ENCODE measurements around the gene MRAP2. TPM values are rescaled to one million over a fixed set of nuclear protein-coding genes. Genes with fewer than 3 reads are reported as not detected.

Gene MRAP2
- total and polyA plus RNA-seq, 2 of the 13 experiments (the other 11 are each of a cell fraction or from before 2014, with no cell fraction given) = 0.33 to 3.5 TPM

- no TSS peak for BruUV-seq (replicated peaks)
- ChIA-PET POLR2A (no interaction called here), CTCF (ENCODE audit: low intra/inter-chr PET ratio, low total read pairs) (no interaction called here)
- TF ChIP-seq REL (CRISPR knock-in tag; conservative IDR thresholded peaks at IDR 0.05) (no peak), GPN1 (CRISPR knock-in tag; IDR thresholded peaks at IDR 0.05; ENCODE audit: borderline replicate concordance) (no peak), ZNF605 (CRISPR knock-in tag; IDR thresholded peaks at IDR 0.05) (no peak), CEBPB (IDR thresholded peaks at IDR 0.05; ENCODE audit: borderline replicate concordance, low read depth, low read length) (no peak), RXRB (CRISPR knock-in tag; IDR thresholded peaks at IDR 0.05; ENCODE audit: borderline replicate concordance) (no peak), ZSCAN20 (CRISPR knock-in tag; IDR thresholded peaks at IDR 0.05; ENCODE audit: borderline replicate concordance) (no peak), ZMAT3 (CRISPR knock-in tag; conservative IDR thresholded peaks at IDR 0.05) (no peak), CENPT (CRISPR knock-in tag; IDR thresholded peaks at IDR 0.05; ENCODE audit: low read depth) (no peak), ASH2L (IDR thresholded peaks at IDR 0.05; ENCODE audit: insufficient read length, low read depth, low read length) (no peak), ZNF33A (CRISPR knock-in tag; IDR thresholded peaks at IDR 0.05; ENCODE audit: borderline replicate concordance) (no peak), ZFY (CRISPR knock-in tag; IDR thresholded peaks at IDR 0.05) (no peak), HNRNPH1 (optimal IDR thresholded peaks at IDR 0.05; ENCODE audit: low read depth, low read length) (no peak), SCMH1 (CRISPR knock-in tag; IDR thresholded peaks at IDR 0.05; ENCODE audit: borderline replicate concordance) (no peak), WIZ (CRISPR knock-in tag; IDR thresholded peaks at IDR 0.05) (no peak), HMG20B (CRISPR knock-in tag; conservative IDR thresholded peaks at IDR 0.05) (no peak), EHMT2 (IDR thresholded peaks at IDR 0.05; ENCODE audit: borderline replicate concordance, low read depth, low read length) (no peak), CC2D1A (CRISPR knock-in tag; IDR thresholded peaks at IDR 0.05) (no peak), ZZZ3 (CRISPR knock-in tag; IDR thresholded peaks at IDR 0.05; ENCODE audit: borderline replicate concordance) (no peak)
- TF ChIP-seq, protein P1, sequence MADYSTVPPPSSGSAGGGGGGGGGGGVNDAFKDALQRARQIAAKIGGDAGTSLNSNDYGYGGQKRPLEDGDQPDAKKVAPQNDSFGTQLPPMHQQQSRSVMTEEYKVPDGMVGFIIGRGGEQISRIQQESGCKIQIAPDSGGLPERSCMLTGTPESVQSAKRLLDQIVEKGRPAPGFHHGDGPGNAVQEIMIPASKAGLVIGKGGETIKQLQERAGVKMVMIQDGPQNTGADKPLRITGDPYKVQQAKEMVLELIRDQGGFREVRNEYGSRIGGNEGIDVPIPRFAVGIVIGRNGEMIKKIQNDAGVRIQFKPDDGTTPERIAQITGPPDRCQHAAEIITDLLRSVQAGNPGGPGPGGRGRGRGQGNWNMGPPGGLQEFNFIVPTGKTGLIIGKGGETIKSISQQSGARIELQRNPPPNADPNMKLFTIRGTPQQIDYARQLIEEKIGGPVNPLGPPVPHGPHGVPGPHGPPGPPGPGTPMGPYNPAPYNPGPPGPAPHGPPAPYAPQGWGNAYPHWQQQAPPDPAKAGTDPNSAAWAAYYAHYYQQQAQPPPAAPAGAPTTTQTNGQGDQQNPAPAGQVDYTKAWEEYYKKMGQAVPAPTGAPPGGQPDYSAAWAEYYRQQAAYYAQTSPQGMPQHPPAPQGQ (CRISPR knock-in tag; IDR thresholded peaks at IDR 0.05; ENCODE audit: borderline replicate concordance) = no peak
- no peak for DNase-seq (ENCODE audit: low spot score)
- no peak for FAIRE-seq
- no peaks in the 10 kb centered on the region for H4K20me1 ChIP-seq (ENCODE audit: insufficient read depth, low read length)
- no peak overlapping the region for H3K4me2 ChIP-seq (ENCODE audit: low read depth, low read length)
- H3K27me3 ChIP-seq (ENCODE audit: control insufficient read depth in 1 of 2, insufficient read depth in 2 of 2, low read length in 2 of 2) = no peaks in the 10 kb centered on the region
- no peak overlapping the region for H3K9ac ChIP-seq (ENCODE audit: insufficient read depth, low read depth, low read length)
- H3K27ac ChIP-seq (ENCODE audit: extremely low read length, insufficient read depth, low read length) = no peak overlapping the region
- WGBS (ENCODE audit: low lambda C conversion rate) = 35% methylated on average over 1 of the region's 1 CpG
- H2AFZ ChIP-seq (ENCODE audit: low read length) = no peak overlapping the region
- H3K36me3 ChIP-seq (replicated peaks in 1 of 2; ENCODE audit: control insufficient read depth in 1 of 2, insufficient read depth in 2 of 2, low read length in 2 of 2) = no peaks in the 10 kb centered on the region
- intact Hi-C loops (cut with micrococcal nuclease; ENCODE audit: unreplicated experiment) = no loop called here
- ATAC-seq = no peak
- in situ Hi-C loops (cut with HindIII; ENCODE audit: extremely low pct_ligation_motif_present, low pct_unique_long_range_greater_than_20kb) = no loop called here
- H3K9me3 ChIP-seq (ENCODE audit: low read length) = no peaks in the 10 kb centered on the region
- H3K4me1 ChIP-seq (ENCODE audit: insufficient read depth, low read length) = peaks cover 28% of the 10 kb centered on the region
- no peaks in the 10 kb centered on the region for H3K79me2 ChIP-seq (ENCODE audit: insufficient read depth, low read length)
- no peak overlapping the region for H3K4me3 ChIP-seq (replicated peaks in 1 of 3; ENCODE audit: insufficient read depth in 1 of 3, low read depth in 2 of 3, low read length in 3 of 3)
Measured at GRCh38 chr6:84086056-84086455, 52.5 kb downstream of the MRAP2 start.
